Prostate gland (tissue), 2 donors: ENCODE data around the gene LMTK3. TPM values are rescaled to one million over a fixed set of nuclear protein-coding genes. Genes with fewer than 3 reads are reported as not detected.

ENCODE experiments used
- DNase-seq: peaks from one replicate; pipeline ENCODE4 v3.0.0-alpha.2; 2019; ENCODE audit warnings: low spot score
- H3K27ac ChIP-seq, 2 donors: fragments of 200-600 bp; sonication (generic); 2 replicates each; pipeline ENCODE4 v1.5.1; 2017 to 2019
- H3K27me3 ChIP-seq: fragments of 200-600 bp; sonication (generic); replicated peaks from 2 replicates; pipeline ENCODE4 v1.5.1; 2019; ENCODE audit not compliant: insufficient read depth
- H3K36me3 ChIP-seq, 2 donors: fragments of 200-600 bp; sonication (generic); 1 replicate in 1 of 2; 2 replicates in 1 of 2; pipeline versions ENCODE4 v1.5.1 to v1.8.1; 2017 to 2019
- H3K4me1 ChIP-seq: fragments of 200-600 bp; sonication (generic); replicated peaks from 2 replicates; pipeline ENCODE4 v1.5.1; 2019
- H3K4me3 ChIP-seq, 2 donors: fragments of 200-600 bp; sonication (generic); 2 replicates each; pipeline ENCODE4 v1.5.1; 2017 to 2019
- H3K9me3 ChIP-seq: fragments of 200-600 bp; sonication (generic); 2 replicates; pipeline ENCODE4 v1.5.1; 2017
- CTCF ChIP-seq, 4 experiments: fragments of 200-600 bp in 2 of 4; fragments of 450-650 bp in 2 of 4; sonication (generic) in 2 of 4; IDR thresholded peaks; 1 replicate in 3 of 4; 2 replicates in 1 of 4; pipeline ENCODE4 v1.5.1; 2016 to 2019; ENCODE audit warnings: antibody characterized with exemption in 4 of 4, mild to moderate bottlenecking in 2 of 4, moderate library complexity in 2 of 4
- POLR2A ChIP-seq: fragments of 450-650 bp; IDR thresholded peaks from one replicate; pipeline ENCODE4 v1.6.1; 2016; ENCODE audit warnings: antibody characterized with exemption, mild to moderate bottlenecking
- POLR2AphosphoS5 ChIP-seq: sonication (generic); formaldehyde crosslinking; IDR thresholded peaks from one replicate; pipeline ENCODE4 v1.6.1; 2017; ENCODE audit warnings: antibody characterized with exemption
- WGBS: methylation state at CpG from one replicate; pipeline ENCODE4 v1.1.5; 2018; 5-methylcytosine and 5-hydroxymethylcytosine counted together
- intact Hi-C: fragments of 100-400 bp; cut with DNase I; formaldehyde crosslinking; loops from one replicate; pipeline ENCODE4 v1.14.2; 2022
- total RNA-seq, 2 donors: library from RNA; depleted of rRNA; stranded (reverse); fragments of >200 nt; gene quantifications; one replicate each; pipeline ENCODE4 v1.1.0, GENCODE V29; 2016

LMTK3 gene
- total RNA-seq, 2 donors from 2014 or later = 7.4 to 10.2 TPM

GRCh38 chr19:48556825-48557224 is 45.2 kb upstream of the LMTK3 start:
- no peak for TF ChIP-seq POLR2AphosphoS5
- no peak for TF ChIP-seq POLR2A
- no peak for TF ChIP-seq CTCF (IDR thresholded peaks at IDR 0.05)
- H3K27ac ChIP-seq = peak overlapping the region; percentile 75 to 76
- DNase-seq = no peak
- intact Hi-C loops = no loop called here
- no peaks in the 10 kb centered on the region for H3K4me1 ChIP-seq
- H3K36me3 ChIP-seq = no peaks in the 10 kb centered on the region
- H3K27me3 ChIP-seq = no peaks in the 10 kb centered on the region
- 88% methylated on average over 5 of the region's 5 CpGs for WGBS
- no peaks in the 10 kb centered on the region for H3K9me3 ChIP-seq
- no peak overlapping the region for H3K4me3 ChIP-seq

GRCh38 chr19:48556163-48556562 is 44.5 kb upstream of the LMTK3 start:
- no peak for DNase-seq
- H3K27ac ChIP-seq = peak overlapping the region in 1 of 2 donors; percentile 75
- no peaks in the 10 kb centered on the region for H3K9me3 ChIP-seq
- no peak for TF ChIP-seq CTCF (IDR thresholded peaks at IDR 0.05)
- no peak for TF ChIP-seq POLR2A
- intact Hi-C loops = no loop called here
- H3K27me3 ChIP-seq = no peaks in the 10 kb centered on the region
- H3K4me1 ChIP-seq = peaks cover 5% of the 10 kb centered on the region
- H3K36me3 ChIP-seq = no peaks in the 10 kb centered on the region
- 69% methylated on average over 11 of the region's 11 CpGs for WGBS
- no peak overlapping the region for H3K4me3 ChIP-seq

- Histone ChIP-seq H3K36me3 (no peaks in the 10 kb centered on the region), H3K27me3 (no peaks in the 10 kb centered on the region), H3K4me3 (no peak overlapping the region), H3K27ac (peak overlapping the region; percentile 87 to 90), H3K4me1 (peaks cover 5% of the 10 kb centered on the region), H3K9me3 (no peaks in the 10 kb centered on the region)
- peak; percentile 60 for DNase-seq
- intact Hi-C loops = no loop called here
- 67% methylated on average over 16 of the region's 16 CpGs for WGBS
- TF ChIP-seq CTCF (IDR thresholded peaks at IDR 0.05) = no peak
- TF ChIP-seq POLR2AphosphoS5 = no peak
- no peak for TF ChIP-seq POLR2A
These were observed 42.9 kb upstream of the LMTK3 start for GRCh38 chr19:48554385-48555091.

- intact Hi-C loops = no loop called here
- Histone ChIP-seq H3K4me3 (peak overlapping the region in 1 of 2 donors; percentile 48), H3K27me3 (no peaks in the 10 kb centered on the region), H3K36me3 (no peaks in the 10 kb centered on the region), H3K4me1 (peaks cover 5% of the 10 kb centered on the region), H3K27ac (peak overlapping the region; percentile 87 to 90), H3K9me3 (no peaks in the 10 kb centered on the region)
- peak; percentile 54 for DNase-seq
- TF ChIP-seq POLR2A (no peak), POLR2AphosphoS5 (peak; percentile 49), CTCF (IDR thresholded peaks at IDR 0.05) (no peak)
- 19% methylated on average over 18 of the region's 18 CpGs for WGBS
These were observed 42.2 kb upstream of the LMTK3 start for GRCh38 chr19:48553676-48554384.
